ENCODE measurements around the gene KCNC1.

DNA sequence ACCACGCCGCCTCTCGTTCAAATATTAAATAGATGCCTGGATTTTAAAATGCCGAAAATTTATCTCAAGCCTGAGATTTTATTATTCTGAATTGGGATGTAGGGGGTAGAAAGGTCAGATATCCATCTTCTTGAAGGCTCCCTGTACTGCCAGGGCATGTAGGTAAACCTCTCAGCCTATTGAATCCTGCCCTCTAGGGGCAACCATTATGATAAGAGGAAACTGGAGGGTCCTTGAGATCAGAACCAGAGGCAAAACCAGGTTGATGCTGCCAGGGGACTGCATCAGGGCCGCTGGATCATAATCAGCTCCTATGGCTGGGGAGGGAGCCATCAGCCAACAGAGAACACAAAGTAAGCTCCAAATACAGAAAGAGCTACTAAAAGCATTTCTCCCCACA is 92.4 kb downstream of the KCNC1 start:
- TF ChIP-seq, protein P1, sequence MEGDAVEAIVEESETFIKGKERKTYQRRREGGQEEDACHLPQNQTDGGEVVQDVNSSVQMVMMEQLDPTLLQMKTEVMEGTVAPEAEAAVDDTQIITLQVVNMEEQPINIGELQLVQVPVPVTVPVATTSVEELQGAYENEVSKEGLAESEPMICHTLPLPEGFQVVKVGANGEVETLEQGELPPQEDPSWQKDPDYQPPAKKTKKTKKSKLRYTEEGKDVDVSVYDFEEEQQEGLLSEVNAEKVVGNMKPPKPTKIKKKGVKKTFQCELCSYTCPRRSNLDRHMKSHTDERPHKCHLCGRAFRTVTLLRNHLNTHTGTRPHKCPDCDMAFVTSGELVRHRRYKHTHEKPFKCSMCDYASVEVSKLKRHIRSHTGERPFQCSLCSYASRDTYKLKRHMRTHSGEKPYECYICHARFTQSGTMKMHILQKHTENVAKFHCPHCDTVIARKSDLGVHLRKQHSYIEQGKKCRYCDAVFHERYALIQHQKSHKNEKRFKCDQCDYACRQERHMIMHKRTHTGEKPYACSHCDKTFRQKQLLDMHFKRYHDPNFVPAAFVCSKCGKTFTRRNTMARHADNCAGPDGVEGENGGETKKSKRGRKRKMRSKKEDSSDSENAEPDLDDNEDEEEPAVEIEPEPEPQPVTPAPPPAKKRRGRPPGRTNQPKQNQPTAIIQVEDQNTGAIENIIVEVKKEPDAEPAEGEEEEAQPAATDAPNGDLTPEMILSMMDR (IDR thresholded peaks at IDR 0.05) = no peak
- TF ChIP-seq POLR2A (IDR thresholded peaks at IDR 0.05) = no peak
